Activated CD4-positive, CD25-positive, alpha-beta regulatory T cell treated with anti-CD3 and anti-CD28 coated beads, Interleukin-2, amount 50 U/mL, for 72 hours (primary cell): ENCODE data around the gene ALG14.
"Not testable (repeated sequence)": the region's sequence is repeated elsewhere in the genome, so short reads cannot be mapped to it uniquely, and the experiment has no call there.

Experiments
- DNase-seq: peaks from one replicate; pipeline ENCODE4 v3.0.0; 2021

ALG14 gene

DNA sequence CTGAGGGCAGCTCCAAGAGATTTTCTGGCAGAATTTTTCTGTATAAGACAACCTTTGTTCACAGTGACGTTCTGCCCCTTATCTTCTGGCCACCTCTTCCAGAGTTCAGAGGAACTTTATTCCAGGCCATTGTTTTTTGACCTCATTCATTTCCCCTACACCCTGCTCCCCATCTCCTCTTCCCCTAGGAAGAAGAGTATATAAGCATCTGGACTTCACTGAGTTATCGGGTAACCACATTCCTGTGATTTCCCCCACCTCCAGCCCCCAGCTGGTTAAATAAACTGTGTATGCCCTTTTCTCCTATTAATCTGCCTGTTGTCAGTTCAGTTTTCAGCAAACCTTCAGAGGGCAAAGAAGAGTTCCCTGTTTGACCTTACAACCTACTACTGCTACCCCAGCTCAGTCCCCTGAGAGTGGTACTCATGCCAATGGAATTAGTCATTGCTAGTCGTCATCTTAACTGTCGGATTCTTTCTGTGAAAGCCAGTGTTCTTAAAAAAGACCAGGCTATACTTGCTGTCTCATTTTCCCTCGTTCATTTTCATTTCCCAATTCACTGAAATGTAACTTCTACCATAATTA, 14.3 kb upstream of the ALG14 start:
- no peak for DNase-seq

DNA sequence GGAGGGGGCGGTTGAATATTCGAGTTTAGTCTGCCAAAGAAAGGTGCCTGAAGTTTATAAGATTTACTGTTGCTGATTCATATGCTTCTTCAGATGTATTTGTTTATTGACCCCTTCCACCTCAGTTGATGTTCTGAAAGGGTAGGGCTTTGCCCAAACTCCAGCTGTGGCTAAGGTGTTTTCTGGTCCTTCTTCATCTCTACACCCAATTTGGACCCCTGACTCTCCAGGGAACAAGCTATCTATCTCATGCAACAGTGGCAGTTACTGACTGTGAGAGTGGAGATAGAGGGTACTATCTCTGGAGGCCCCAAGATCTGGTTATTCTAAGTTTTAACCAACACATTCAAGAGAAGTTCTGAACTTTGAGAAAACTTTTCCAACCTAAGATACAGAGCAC, 12.6 kb upstream of the ALG14 start:
- no peak for DNase-seq

DNA sequence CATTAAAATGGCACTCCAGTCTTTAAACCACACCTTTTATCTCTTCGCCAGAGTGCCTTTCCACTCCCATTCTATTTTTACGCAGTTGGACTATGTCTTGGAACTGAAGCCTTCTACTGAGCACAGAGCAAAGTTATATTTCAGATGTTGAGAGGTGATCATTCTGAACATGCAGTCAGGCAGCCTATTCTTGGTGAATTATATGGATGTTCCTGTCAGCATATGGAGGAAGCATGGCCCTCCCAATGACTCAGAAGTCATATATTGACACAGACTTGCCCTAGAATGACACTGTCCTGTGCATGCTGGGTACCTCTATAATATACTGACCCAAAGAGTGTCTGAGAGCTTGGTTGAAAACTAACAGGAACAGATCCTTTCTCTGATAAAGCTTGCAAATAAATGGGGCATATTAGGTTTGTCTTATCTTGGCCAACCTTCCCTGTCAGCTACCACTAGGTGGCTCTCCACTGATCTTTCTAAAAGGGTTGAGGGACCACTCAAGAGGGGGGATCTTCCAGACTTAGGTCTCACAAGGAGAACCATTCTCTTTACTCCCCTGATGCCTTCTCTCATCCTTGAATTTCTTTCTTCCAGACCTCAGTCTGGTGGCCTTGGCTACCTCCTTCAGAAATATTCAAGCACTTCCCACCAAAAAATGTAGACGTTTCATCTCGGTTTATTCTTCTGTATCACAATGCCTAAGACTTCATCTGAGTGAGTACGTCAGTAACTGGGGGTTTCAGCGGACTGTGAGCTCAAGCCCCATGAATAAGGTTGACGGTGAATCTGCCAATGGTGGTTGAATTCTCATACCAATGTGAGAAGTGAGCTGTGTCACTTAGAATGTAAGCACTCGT, 11.8 kb upstream of the ALG14 start:
- no peak for DNase-seq

DNA sequence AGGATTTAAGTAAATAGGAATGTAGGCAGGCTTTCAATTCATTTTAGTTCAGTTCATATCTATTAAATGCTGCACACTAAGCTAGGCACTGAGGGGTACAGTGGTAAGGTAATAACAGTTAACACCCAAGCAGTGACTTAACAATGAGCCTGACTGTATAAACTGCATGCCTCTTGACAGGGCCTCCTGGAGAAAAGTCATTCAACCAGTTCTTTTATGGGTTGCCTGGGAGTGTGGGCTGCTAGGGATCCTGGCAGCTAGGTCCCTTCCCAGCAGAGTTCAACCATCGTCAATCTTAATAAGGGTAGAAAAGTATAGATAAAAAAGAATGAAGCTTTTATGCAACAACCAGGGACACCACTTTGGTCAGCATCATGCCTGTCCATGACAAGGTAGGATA, 8.1 kb upstream of the ALG14 start:
- no peak for DNase-seq

DNA sequence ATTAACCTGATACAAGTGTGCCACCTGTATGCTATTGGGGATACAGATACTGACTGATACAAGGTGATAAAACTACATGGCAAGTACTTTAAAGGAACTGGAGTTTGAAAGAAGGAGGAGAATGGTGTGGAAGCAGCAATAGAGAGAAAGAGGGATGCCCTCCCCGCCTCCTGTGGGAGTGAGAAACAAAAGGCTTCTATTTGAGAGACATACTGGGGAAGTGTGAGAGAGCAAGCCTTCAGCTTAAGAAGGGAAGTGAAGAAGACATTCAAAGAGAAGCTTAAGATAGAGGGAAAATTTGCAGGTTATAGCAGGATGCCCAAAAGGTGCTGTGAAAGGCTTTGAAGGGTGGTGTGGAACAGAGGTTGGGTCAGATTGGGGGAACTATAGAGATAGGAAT, 7.7 kb upstream of the ALG14 start:
- DNase-seq, result no peak

DNA sequence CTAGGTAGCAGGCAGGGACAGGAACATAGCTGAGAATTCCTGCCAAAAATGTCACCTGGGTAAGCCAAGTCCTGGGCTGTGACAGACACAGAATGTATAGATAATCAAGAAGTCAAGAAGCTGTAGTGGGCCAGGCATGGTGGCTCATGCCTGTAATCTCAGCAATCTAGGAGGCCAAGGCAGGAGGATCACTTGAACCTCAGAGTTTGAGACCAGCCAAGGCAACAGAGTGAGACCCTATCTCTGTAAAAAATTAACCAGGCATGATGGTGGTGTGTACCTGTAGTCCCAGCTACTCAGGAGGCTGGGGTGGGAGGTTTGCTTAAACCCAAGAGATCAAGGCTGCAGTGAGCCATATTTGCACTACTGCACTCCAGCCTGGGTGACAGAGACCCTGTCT, 3.3 kb upstream of the ALG14 start:
- DNase-seq, result no peak

DNA sequence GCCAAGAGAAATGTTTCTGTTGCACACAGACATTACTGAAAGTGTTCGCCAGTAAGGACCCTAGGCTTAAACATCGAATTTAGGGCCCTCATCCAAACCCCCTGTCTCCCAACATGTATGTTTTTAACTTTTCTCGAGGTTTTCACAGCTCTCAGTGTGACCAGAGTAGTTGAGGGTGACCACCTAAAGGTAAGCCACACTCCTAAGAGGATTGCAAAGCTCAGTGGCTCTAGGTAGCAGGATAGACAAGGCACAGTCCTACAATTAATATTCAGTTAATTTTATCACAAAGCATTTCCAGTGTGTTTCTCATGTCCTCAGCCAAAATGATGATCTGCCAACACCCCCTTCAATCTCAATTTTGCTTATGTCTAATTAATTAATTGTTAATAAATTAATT, 695 bp upstream of the ALG14 start:
- DNase-seq, result no peak

DNA sequence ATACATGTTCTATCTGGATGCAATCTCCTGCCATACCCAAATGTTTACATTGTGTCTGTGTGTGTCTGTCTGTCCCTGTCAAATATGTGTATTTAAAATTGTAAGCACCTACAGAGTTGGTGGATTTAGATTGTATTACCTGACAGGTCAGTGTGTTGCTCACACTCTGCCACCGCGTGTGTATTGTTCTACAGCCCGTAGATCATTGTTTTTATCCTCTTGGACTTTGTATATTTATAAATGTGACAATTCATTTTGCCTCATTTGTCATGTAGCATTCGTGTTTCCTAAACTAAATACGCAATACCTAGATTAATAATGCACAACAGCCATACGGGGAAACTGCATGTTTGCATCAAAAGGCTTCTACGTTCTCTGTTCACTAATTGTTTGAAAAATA, 634 bp downstream of the ALG14 start:
- DNase-seq, result no peak

DNA sequence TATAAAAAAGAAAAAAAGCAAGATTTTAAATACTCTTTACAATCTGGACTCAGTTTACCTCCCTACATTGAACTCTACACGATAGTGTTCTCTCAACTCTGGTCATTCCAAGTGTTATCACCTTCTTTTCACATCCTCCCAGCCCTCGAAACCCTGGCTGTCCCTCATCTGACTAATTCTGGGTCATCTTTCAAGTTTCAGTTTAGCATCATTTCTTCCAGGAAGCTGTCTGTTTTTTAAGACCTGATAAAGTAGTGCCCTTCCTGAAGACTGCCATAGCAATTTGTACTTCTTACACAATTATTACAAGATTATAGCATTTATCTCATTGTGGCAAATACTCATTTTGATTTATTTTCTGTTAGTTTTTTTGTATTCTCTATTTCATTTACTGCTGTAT, 1.2 kb downstream of the ALG14 start:
- DNase-seq, result no peak

DNA sequence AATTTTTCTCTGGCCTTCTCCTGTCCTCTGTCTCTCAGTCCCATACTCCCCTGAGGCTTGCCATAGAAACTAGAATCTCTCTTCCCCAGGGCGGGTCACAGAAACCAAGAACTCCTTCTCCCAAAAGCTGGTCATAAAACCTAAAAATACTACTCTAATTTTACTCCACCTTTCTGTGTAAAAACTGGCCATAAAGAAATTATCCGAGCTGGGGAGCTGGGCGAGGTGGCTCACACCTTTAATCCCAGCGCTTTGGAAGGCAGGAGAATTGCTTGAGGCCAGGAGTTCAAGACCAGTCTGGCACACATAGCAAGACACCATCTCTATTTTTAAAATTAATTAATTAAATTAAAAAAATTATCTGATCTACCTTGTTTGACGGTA, 3.0 kb downstream of the ALG14 start:
- no peak for DNase-seq

DNA sequence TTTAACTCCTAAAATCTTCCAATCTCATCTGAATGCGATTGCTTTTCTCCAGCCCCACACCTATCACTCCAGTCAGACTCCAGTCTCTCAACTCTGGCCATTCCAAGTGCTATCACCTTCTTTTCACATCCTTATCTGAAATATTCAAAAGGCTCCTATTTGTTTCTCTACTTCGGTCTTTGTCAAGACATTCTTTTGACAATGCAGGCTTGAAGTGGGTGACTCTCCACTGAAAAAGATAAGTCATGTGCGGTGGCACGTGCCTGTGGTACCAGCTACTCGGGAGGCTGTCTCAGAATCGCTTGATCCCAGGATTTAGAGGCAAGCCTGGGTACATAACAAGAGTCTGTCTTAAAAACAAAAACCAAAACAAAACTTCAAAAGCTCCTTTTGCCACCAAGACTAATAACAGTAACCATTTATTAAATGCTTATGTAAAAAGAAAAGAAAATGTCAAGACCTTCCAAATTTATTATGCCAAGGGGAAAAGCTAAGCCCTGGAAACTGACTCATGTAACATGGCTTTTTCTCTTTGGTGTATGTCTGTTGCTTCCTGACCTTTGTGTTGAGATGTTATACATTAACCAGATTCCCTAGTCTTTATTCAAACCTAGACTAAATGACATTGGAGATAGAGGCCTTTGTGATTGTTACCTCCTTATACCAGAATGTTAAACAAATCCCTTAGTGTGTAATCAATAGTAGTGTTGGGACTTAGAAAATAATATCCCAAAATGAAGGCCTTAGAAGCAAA, 3.6 kb downstream of the ALG14 start:
- DNase-seq, result no peak

DNA sequence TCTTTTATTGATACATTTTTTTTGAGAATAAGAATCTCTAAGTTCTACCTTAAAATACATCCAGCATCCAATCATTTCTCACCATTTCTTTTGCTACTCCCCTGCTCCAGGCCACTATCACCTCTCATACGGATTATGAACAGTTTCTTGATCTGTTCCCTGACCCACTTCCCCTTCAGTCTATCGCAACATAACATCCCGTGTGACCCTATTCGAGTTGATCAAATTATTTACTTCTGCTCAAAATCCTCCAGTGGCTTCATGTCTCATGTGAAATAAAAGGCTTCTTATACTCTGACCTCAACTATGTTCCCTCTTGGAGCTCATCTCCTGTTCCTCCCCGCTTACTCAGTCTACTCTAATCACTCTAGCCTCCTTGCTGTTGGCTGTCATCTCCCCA, 5.2 kb downstream of the ALG14 start:
- DNase-seq, result no peak

DNA sequence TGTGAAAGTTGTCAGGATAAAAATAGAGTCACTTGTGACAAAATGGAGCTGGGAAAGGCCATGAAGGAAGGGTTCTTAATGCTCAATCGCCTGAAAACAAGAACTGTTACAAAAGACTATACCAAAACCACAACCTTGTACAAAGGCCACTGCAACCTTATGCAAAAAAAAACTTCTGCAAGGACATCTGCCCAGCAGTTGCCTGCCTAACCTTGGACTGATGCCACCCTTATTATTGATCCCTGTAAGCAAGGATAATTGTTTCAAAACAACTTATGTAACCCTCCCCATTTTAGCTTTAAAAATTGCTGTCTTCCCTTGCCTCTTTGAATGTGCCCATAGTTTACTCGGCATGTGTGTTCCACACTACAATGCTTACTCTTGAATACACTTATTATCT, 5.7 kb downstream of the ALG14 start:
- no peak for DNase-seq

DNA sequence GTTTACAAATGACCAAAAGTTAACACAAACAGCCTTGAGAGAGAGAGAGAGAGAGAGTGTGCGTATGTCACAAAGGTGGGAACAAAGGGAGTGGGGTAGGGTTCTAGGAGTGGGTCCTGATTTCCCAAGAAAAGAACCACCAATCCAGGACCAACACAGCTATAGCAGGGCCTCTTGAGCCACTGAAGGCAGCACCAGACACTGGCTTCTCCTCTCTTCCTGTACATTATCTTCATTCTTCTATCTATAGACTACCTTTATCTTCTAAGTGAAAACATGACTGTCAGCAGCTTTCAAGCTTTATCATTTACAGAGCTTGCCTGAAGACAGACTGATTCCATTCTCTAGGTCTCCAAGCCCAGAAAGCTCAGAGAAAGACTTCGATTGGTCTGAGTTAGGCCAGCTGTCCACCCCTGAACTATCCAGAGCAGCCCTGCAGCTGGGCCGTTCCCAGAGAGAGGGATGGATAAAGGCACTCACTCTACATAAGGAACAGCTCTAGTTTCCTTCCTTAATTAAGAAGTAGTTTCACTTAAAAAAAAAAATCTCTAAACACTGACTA, 11.2 kb downstream of the ALG14 start:
- DNase-seq, result no peak

DNA sequence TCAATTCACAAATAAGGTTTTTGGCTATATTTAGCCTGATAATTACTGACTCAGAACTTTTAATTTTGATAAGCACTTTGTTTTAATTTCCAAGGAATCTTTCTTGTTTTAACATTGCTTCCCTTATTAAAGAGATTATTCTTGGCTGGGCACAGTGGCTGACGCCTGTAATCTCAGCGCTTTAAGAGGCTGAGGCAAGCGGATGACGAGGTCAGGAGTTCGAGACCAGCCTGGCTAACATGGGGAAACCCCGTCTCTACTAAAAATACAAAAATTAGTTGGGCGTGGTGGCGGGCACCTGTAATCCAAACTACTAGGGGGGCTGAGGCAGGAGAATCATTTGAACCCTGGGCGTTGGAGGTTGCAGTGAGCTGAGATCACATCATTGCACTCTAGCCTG, 13.8 kb downstream of the ALG14 start:
- DNase-seq, result no peak

DNA sequence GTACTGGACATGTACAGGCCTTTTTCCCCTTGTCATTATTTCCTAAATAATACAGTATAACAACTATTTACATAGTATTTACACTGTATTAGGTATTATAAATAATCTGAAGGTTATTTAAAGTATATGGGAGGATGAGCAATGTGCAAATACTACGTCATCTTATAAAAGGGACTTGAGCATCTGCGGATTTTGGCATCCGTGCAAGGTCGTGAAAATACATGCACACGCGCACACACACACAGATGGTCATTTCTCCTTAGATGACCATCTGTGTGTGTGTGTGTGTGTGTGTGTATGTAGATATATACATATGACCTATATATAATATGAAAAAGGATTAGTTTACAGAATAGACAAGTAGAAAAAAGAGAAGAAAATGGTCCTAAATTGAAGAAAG, 15.4 kb downstream of the ALG14 start:
- no peak for DNase-seq

DNA sequence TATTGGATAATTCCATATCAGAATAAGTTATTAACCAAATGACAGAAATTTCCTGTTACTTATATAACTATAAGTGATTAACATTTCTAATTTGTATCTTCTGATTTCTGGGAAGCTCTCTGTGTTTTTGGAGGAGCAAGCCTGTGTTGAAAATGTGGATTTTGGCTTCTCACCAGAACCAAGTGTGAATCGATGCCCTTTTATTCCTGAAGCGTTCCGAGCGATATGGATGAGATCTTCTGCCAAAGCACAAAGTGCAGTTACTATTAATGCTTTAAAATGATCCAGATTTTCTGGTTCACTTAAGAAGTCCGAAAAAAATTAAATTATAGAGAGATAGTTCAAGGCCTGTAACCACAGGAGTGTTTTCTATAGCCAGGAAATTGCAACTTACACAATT, 22.8 kb downstream of the ALG14 start:
- DNase-seq, result no peak

DNA sequence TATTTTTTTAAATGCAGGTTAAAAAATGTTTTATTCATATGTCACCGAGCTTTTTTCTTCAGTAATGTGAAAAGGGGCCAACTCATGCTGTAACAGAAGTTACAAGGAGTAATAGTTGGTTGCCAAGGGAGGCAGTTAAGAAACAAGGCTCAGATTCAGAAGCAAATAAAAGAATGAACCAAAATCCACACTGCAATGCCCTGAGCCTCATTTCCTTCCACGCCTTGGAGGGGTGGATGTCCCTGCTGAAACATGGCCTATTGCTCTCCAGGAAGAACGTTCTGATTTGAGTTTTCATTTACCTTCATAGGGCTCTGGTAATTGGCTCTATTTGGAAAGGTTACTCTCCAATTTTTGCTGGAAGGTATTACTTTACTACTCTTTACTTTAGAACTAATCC, 24.4 kb downstream of the ALG14 start:
- no peak for DNase-seq

DNA sequence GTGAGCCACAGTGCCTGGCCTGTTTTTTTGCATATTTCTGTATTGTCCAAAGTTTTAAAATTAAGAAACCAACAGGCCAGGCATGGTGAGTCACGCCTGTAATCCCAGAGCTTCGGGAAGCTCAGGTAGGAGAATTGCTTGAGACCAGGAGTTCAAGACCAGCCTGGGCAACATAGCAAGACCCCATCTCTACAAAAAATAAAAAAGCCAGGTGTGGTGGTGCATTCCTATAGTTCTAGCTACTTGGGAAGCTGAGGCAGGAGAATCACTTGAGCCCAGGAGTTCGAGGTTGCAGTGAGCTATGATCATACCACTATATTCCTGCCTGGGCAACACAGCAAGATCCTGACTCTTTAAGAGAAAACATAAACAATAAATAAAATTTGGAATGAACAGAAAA, 25.1 kb downstream of the ALG14 start:
- DNase-seq, result not testable (repeated sequence)

DNA sequence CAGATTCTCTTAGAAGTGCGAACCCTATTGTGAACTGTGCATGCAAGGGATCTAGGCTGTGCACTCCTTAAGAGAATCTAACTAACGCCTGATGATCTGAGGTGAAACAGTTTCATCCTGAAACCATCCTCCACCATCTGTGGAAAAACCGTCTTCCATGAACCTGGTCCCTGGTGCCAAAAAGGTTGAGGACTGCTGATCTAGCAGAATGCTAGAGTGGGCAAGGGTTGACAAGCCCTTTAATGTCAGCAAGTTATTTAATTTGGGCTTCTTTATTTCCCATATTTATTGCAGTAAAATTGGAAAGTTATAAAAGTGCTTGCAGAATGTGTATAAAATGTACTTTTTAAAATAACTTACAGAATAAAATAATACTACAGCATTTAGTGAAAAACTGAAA, 26.4 kb downstream of the ALG14 start:
- DNase-seq, result no peak

DNA sequence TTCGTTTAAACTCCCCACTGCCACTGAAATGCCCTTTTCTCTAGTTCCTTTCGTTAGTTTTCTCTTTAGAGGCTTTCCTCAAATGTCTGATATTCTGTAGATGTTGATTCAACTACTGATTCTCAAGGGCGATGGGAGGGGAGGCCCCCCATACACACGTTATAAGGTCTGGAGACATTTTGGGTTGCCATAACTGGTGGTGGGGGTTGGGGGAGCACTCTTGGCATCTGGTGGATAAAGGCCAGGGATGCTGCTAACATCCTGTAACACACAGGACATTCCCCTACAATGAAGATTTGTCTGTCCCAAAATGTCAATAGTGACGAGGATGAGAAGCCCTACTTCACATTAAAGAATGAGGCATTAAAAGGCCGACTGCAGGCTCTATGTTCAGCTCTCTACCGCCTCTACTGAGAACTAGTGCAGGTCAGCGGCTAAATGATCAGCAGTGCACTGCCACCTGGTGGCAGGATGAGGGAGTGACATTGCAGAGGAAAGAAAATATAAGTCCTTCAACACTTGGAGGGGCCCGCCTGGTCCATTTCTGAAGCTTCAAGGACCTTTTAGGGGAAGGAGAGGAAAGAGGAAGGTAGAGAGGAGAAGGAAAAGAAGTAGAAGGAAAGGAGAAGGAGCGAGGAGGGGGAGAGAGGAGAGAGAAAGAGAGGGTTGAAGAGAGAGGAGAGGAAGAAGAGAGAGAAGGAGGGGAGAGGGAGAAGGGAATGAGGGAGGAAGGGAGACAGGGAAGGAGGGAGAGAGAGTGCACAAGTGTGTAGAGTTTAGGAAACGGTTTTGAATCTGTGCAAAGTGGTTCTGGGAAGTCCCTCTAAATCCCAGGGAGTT, 29.4 kb downstream of the ALG14 start:
- peak; percentile 74 for DNase-seq

DNA sequence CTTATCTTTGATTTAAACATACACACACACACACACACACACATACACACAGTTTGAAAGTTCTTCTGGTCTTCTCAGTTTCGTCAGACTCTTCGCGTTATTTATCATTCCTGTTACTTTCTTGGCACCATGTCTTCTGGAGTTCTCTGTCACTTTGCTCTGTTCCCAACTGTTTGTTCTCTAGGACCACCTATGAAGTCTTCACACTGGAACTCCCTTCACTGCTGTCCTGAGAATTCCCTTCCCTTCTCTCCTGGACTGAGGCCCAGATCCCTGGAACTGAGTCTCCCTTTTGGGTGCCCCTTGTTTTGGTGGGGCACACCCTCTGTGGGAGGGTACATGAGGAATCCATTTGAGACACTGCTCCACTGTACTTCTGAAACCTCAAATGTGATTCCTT, 30.5 kb downstream of the ALG14 start:
- DNase-seq, result no peak
